ENCODE results near the gene TACC3. TPM values are rescaled to one million over a fixed set of nuclear protein-coding genes. Genes with fewer than 3 reads are reported as not detected.

The TACC3 gene
- total and polyA plus RNA-seq, 2 of the 8 experiments (the other 6 are each of a cell fraction or from before 2014, with no cell fraction given), result 73.8 to 148 TPM

GRCh38 chr4:1746919-1747602 is 25.7 kb downstream of the TACC3 start (continued):
- no peak for TF ChIP-seq CHD7 (IDR thresholded peaks at IDR 0.05; ENCODE audit: insufficient replicate concordance, low read length)
